Measurements from ENCODE around the gene BABAM2. TPM values are rescaled to one million over a fixed set of nuclear protein-coding genes. Genes with fewer than 3 reads are reported as not detected.
"Not testable (repeated sequence)": the region's sequence is repeated elsewhere in the genome, so short reads cannot be mapped to it uniquely, and the experiment has no call there.

BABAM2 gene
- total RNA-seq, 2 experiments from 2014 or later: 41.9 to 49.7 TPM

- Mint-ChIP-seq H3K36me3 (ENCODE audit: low read depth) (peaks cover 12% of the 10 kb centered on the region), H3K9me3 (peaks cover 3% of the 10 kb centered on the region), H3K4me1 (peaks cover 13% of the 10 kb centered on the region), H3K27me3 (no peaks in the 10 kb centered on the region), H3K4me3 (no peak overlapping the region), H3K27ac (no peak overlapping the region)
- DNase-seq: no peak
- POLR2A ChIA-PET: no interaction called here
- CTCF ChIA-PET: no interaction called here
Measured at GRCh38 chr2:28002181-28002580, 111.7 kb downstream of the BABAM2 start.

DNA sequence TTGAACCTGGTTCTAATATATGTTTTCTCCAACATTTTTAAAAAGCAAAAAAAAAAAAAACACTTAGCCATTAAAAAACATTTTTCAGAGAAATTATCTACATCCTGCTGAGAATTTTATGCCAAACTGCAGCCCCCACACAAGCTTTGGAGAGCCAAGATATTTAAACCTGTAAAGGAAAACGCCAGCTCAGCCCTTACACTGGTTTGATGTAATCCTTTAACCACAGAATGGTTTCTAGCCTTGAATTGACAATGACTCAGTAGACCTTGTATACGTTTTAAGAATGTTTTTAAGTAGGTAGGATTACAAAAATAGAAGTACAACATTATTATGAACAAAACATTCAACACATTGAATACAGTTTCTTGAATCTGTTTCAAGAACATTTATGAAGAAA lies 113.6 kb downstream of the BABAM2 start:
- Mint-ChIP-seq H3K4me1 (peaks cover 13% of the 10 kb centered on the region), H3K27me3 (no peaks in the 10 kb centered on the region), H3K4me3 (no peak overlapping the region), H3K9me3 (peaks cover 3% of the 10 kb centered on the region), H3K27ac (no peak overlapping the region), H3K36me3 (ENCODE audit: low read depth) (peaks cover 12% of the 10 kb centered on the region)
- DNase-seq: no peak
- ChIA-PET CTCF (interaction anchor here (0.7 to 1.2 kb wide), 4 partner anchors 8 to 85 kb away, joined by 3 to 5 read pairs (median 4); no protein-coding TSS in a partner anchor), POLR2A (interaction anchor here (0.7 kb wide), 1 partner anchor 11 kb away, joined by 4 read pairs; no protein-coding TSS in a partner anchor)

GRCh38 chr2:28009732-28010131 lies 119.2 kb downstream of the BABAM2 start:
- peaks cover 2% of the 10 kb centered on the region for H3K9me3 Mint-ChIP-seq
- no peak overlapping the region for H3K4me3 Mint-ChIP-seq
- no peaks in the 10 kb centered on the region for H3K36me3 Mint-ChIP-seq (ENCODE audit: low read depth)
- no peaks in the 10 kb centered on the region for H3K4me1 Mint-ChIP-seq
- DNase-seq: no peak
- H3K27ac Mint-ChIP-seq: no peak overlapping the region
- POLR2A ChIA-PET: no interaction called here
- CTCF ChIA-PET: interaction anchor here (1.5 kb wide), 2 partner anchors 12 to 14 kb away, joined by 3 read pairs; no protein-coding TSS in a partner anchor
- no peaks in the 10 kb centered on the region for H3K27me3 Mint-ChIP-seq

DNA sequence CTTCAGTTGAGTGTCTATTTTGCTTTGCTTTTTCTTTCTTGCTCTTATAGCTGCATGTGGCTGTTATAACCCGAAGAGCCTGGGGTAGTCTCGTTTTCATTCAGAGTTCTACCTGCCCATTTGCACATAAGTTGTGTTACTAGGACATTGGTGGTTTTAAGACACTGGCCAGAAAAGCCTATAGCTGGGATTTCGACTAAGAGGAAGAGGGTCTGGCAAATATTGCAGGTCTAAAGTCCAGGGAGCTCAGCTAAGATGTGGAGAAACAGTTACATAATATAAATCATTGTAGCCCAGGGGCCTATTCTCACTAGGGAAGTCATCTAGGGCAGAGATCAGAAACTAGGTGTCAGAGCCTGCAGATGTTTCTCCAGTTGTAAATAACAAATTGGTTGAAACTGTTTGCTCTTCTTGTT lies 120.8 kb downstream of the BABAM2 start:
- ChIA-PET POLR2A (interaction anchor here (0.6 kb wide), 1 partner anchor 49 kb away, joined by 3 read pairs; no protein-coding TSS in a partner anchor), CTCF (interaction anchor here (0.6 kb wide), 1 partner anchor 7 kb away, joined by 4 read pairs; no protein-coding TSS in a partner anchor)
- H3K9me3 Mint-ChIP-seq: peaks cover 2% of the 10 kb centered on the region
- DNase-seq: no peak
- no peaks in the 10 kb centered on the region for H3K27me3 Mint-ChIP-seq
- H3K4me1 Mint-ChIP-seq: no peaks in the 10 kb centered on the region
- no peak overlapping the region for H3K4me3 Mint-ChIP-seq
- H3K27ac Mint-ChIP-seq: no peak overlapping the region
- H3K36me3 Mint-ChIP-seq (ENCODE audit: low read depth): peaks cover 3% of the 10 kb centered on the region

- H3K4me3 Mint-ChIP-seq, H3K4me1 Mint-ChIP-seq, CTCF ChIA-PET, DNase-seq, H3K9me3 Mint-ChIP-seq, POLR2A ChIA-PET, H3K27me3 Mint-ChIP-seq, H3K27ac Mint-ChIP-seq: not testable (repeated sequence)
- H3K36me3 Mint-ChIP-seq (ENCODE audit: low read depth): peaks cover 11% of the 10 kb centered on the region
Measured at GRCh38 chr2:28018474-28018873, 127.9 kb downstream of the BABAM2 start.

DNA sequence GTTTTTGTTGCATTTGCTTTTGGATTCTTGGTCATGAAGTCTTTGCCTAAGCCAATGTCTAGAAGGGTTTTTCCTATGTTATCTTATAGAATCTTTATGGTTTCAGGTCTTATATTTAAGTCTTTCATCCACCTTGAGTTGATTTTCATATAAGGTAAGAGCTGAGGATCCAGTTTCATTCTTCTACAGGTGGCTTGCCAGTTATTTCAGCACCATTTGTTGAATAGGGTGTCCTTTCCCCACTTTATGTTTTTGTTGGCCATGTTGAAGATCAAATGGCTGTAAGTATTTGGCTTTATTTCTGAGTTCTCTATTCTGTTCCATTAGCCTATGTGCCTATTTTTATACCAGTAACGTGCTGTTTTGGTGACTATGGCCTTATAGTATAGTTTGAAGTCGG lies 129.0 kb downstream of the BABAM2 start:
- H3K27me3 Mint-ChIP-seq, H3K27ac Mint-ChIP-seq, POLR2A ChIA-PET, H3K4me1 Mint-ChIP-seq, CTCF ChIA-PET, DNase-seq, H3K9me3 Mint-ChIP-seq, H3K4me3 Mint-ChIP-seq: not testable (repeated sequence)
- peaks cover 11% of the 10 kb centered on the region for H3K36me3 Mint-ChIP-seq (ENCODE audit: low read depth)

DNA sequence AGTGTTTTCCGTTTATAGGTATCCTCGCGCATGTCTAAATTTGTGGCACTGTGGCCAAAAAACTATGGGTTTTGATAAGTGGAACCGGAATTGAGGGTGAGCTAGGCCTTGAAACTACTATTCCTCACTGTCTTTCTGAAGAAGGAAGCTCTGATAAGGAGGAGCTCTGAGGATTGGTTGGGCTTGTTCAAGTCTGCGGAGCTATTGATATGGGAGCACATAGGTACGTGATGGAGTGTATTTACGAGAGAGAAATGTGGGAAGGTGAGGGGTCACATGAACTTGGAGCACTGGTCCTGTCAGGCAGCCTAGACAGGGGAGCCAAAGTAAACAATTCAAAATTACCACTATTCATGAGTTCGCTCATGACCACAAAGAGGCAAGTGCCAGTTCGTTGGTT lies 131.4 kb downstream of the BABAM2 start:
- DNase-seq: no peak
- Mint-ChIP-seq H3K4me3 (no peak overlapping the region), H3K36me3 (ENCODE audit: low read depth) (peaks cover 26% of the 10 kb centered on the region), H3K27me3 (no peaks in the 10 kb centered on the region), H3K27ac (no peak overlapping the region), H3K4me1 (peaks cover under 1% of the 10 kb centered on the region), H3K9me3 (peaks cover 3% of the 10 kb centered on the region)
- CTCF ChIA-PET: no interaction called here
- POLR2A ChIA-PET: no interaction called here

DNA sequence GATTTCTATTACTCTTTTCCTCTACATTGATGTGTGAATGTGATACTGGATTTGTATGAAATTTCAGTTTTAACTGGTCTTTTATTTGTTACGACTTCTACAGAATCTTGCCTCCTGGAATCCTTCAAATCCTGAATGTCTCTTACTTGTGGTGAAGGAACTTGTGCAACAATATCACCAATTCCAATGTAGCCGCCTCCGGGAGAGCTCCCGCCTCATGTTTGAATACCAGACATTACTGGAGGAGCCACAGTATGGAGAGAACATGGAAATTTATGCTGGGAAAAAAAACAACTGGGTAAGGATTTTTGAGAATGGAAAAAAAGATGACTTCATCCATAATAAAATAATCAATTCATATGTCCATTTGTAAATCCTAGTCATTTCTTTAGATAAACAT lies 134.6 kb downstream of the BABAM2 start:
- peaks cover 6% of the 10 kb centered on the region for H3K4me1 Mint-ChIP-seq
- CTCF ChIA-PET: no interaction called here

GRCh38 chr2:28026230-28026629 lies 135.7 kb downstream of the BABAM2 start:
- H3K27me3 Mint-ChIP-seq, H3K9me3 Mint-ChIP-seq, DNase-seq, H3K4me3 Mint-ChIP-seq, H3K4me1 Mint-ChIP-seq, POLR2A ChIA-PET, CTCF ChIA-PET, H3K27ac Mint-ChIP-seq: not testable (repeated sequence)
- H3K36me3 Mint-ChIP-seq (ENCODE audit: low read depth): peaks cover 31% of the 10 kb centered on the region

More for the DNA sequence above, 134.6 kb downstream of the BABAM2 start:
- Mint-ChIP-seq H3K27ac (no peak overlapping the region), H3K4me3 (no peak overlapping the region), H3K9me3 (peaks cover 10% of the 10 kb centered on the region), H3K27me3 (no peaks in the 10 kb centered on the region), H3K36me3 (ENCODE audit: low read depth) (peaks cover 29% of the 10 kb centered on the region)
- DNase-seq: no peak
- POLR2A ChIA-PET: no interaction called here

GRCh38 chr2:28028025-28028424 lies 137.5 kb downstream of the BABAM2 start:
- no peak overlapping the region for H3K4me3 Mint-ChIP-seq
- peaks cover 7% of the 10 kb centered on the region for H3K4me1 Mint-ChIP-seq
- no peaks in the 10 kb centered on the region for H3K27me3 Mint-ChIP-seq
- H3K9me3 Mint-ChIP-seq: peaks cover 10% of the 10 kb centered on the region
- ChIA-PET CTCF (no interaction called here), POLR2A (no interaction called here)
- peaks cover 28% of the 10 kb centered on the region for H3K36me3 Mint-ChIP-seq (ENCODE audit: low read depth)
- H3K27ac Mint-ChIP-seq: no peak overlapping the region
- no peak for DNase-seq

DNA sequence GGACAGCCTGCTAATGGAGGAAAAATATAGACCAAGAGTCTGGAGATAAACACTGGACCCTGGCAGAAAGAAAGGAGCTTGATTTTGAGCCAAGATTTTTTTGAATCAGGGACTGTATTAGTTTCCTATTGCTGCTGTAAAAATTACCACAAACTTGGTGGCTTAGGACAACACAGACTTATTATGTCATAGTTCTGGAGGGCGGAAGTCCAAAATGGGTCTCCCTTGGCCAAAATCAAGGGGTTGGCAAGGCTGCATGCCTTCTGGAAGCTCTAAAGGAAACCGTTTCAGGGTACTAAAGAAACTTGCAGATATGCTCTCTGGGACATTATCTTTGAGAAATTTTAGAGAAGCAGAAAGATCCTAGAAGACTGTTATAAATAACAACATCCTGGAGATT lies 140.1 kb downstream of the BABAM2 start:
- no peaks in the 10 kb centered on the region for H3K27me3 Mint-ChIP-seq
- no peak overlapping the region for H3K27ac Mint-ChIP-seq
- CTCF ChIA-PET: interaction anchor here (1.0 kb wide), 1 partner anchor 9 kb away, joined by 3 read pairs; no protein-coding TSS in a partner anchor
- DNase-seq: no peak
- H3K4me3 Mint-ChIP-seq: no peak overlapping the region
- POLR2A ChIA-PET: interaction anchor here (0.6 kb wide), 1 partner anchor 195 kb away, joined by 3 read pairs; no protein-coding TSS in a partner anchor
- H3K4me1 Mint-ChIP-seq: peaks cover 10% of the 10 kb centered on the region
- H3K9me3 Mint-ChIP-seq: peaks cover 10% of the 10 kb centered on the region
- H3K36me3 Mint-ChIP-seq (ENCODE audit: low read depth): peaks cover 18% of the 10 kb centered on the region

DNA sequence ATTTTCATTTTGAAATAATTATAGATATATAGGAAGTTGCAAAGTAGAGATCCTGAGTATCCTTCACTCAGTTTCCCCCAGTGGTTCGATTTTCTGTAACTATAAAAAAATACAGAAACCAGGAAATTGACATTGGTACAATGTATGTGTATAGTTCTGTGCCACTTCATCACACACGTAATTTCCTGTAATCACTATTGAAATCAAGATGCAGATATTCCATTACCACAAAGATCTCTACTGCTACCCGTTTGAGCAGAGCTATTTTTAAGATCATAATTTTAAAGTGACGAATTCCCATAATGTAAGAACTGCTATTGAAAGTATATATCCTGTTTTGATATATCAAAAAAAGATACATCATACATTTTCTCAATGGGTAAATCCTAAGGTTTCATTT lies 142.3 kb downstream of the BABAM2 start:
- Mint-ChIP-seq H3K4me3 (no peak overlapping the region), H3K4me1 (peaks cover 4% of the 10 kb centered on the region), H3K9me3 (no peaks in the 10 kb centered on the region), H3K27ac (no peak overlapping the region), H3K27me3 (no peaks in the 10 kb centered on the region), H3K36me3 (ENCODE audit: low read depth) (peaks cover 2% of the 10 kb centered on the region)
- no peak for DNase-seq
- ChIA-PET POLR2A (no interaction called here), CTCF (no interaction called here)

DNA sequence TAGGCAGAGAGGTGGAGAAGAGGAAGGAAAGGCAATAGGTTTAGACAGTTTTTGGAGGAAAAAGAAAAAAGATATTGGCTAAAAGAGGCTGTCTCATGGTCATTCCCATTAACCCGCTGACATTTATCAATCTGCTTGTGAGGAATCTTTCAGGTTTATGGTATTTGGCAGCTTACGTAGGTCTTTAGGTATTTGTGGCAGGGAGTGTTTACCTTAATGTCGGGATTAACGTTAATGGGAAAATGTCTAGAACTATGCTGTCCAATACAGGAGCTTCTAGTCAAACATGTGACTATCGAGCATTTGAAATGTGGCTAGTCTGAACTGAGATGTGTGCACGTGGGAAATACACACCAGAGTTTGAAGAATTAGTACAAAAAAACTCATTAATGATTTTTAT lies 144.2 kb downstream of the BABAM2 start:
- Mint-ChIP-seq H3K9me3 (no peaks in the 10 kb centered on the region), H3K27ac (no peak overlapping the region), H3K4me1 (peaks cover 12% of the 10 kb centered on the region), H3K27me3 (no peaks in the 10 kb centered on the region), H3K36me3 (ENCODE audit: low read depth) (peaks cover 8% of the 10 kb centered on the region), H3K4me3 (no peak overlapping the region)
- no peak for DNase-seq
- ChIA-PET POLR2A (no interaction called here), CTCF (interaction anchor here (0.7 to 1.5 kb wide), 2 partner anchors 11 kb away, joined by 3 read pairs; no protein-coding TSS in a partner anchor)

- Mint-ChIP-seq H3K4me1 (peaks cover 13% of the 10 kb centered on the region), H3K4me3 (no peak overlapping the region), H3K27me3 (no peaks in the 10 kb centered on the region), H3K27ac (no peak overlapping the region), H3K36me3 (ENCODE audit: low read depth) (peaks cover 8% of the 10 kb centered on the region), H3K9me3 (no peaks in the 10 kb centered on the region)
- ChIA-PET CTCF (interaction anchor here (1.5 kb wide), 1 partner anchor 12 kb away, joined by 3 read pairs; no protein-coding TSS in a partner anchor), POLR2A (no interaction called here)
- no peak for DNase-seq
Measured at GRCh38 chr2:28035163-28035690, 144.7 kb downstream of the BABAM2 start.

Data from activated CD4-positive, alpha-beta T cell treated with anti-CD3 and anti-CD28 coated beads, Interleukin-2, amount 10 ng/mL, durations not matched to agents 7 days and 5 days (primary cell).